ENCODE data around the gene INPP5J.
"Not testable (repeated sequence)": the region's sequence is repeated elsewhere in the genome, so short reads cannot be mapped to it uniquely, and the experiment has no call there.

Gene INPP5J

GRCh38 chr22:31122532-31123291 is at the start of gene INPP5J:
TSS of gene INPP5J (plus strand) at chr22:31122966. CDS start at chr22:31123015, 49 bp downstream.
- TF ChIP-seq CTCF (IDR thresholded peaks at IDR 0.05; ENCODE audit: insufficient read depth, low read depth, low read length, missing control alignments), result no peak
- peak within 1 kb of the TSS; percentile 54 for H3K4me3 ChIP-seq (ENCODE audit: low read length)
- DNase-seq (ENCODE audit: low read depth), result peak; percentile 67

- not testable (repeated sequence) for H3K4me3 ChIP-seq (ENCODE audit: low read length); DNase-seq (ENCODE audit: low read depth)
Observed at GRCh38 chr22:31073125-31073524, 49.6 kb upstream of the INPP5J start.

GRCh38 chr22:31073545-31074145 is 49.1 kb upstream of the INPP5J start:
- not testable (repeated sequence) for H3K4me3 ChIP-seq (ENCODE audit: low read length); DNase-seq (ENCODE audit: low read depth)

GRCh38 chr22:31075961-31076360 is 46.8 kb upstream of the INPP5J start:
- TF ChIP-seq CTCF (IDR thresholded peaks at IDR 0.05; ENCODE audit: insufficient read depth, low read depth, low read length, missing control alignments), result no peak
- DNase-seq (ENCODE audit: low read depth), result no peak
- no peak overlapping the region for H3K4me3 ChIP-seq (ENCODE audit: low read length)

- no peak for DNase-seq (ENCODE audit: low read depth)
- TF ChIP-seq CTCF (IDR thresholded peaks at IDR 0.05; ENCODE audit: insufficient read depth, low read depth, low read length, missing control alignments), result no peak
- H3K4me3 ChIP-seq (ENCODE audit: low read length), result no peak overlapping the region
Observed at GRCh38 chr22:31077681-31078080, 45.1 kb upstream of the INPP5J start.

- peak; percentile 51 for DNase-seq (ENCODE audit: low read depth)
- H3K4me3 ChIP-seq (ENCODE audit: low read length), result not testable (repeated sequence)
Observed at GRCh38 chr22:31078389-31078788, 44.4 kb upstream of the INPP5J start.

- DNase-seq (ENCODE audit: low read depth), result no peak
- TF ChIP-seq CTCF (IDR thresholded peaks at IDR 0.05; ENCODE audit: insufficient read depth, low read depth, low read length, missing control alignments), result no peak
- no peak overlapping the region for H3K4me3 ChIP-seq (ENCODE audit: low read length)
Observed at GRCh38 chr22:31079095-31079642, 43.6 kb upstream of the INPP5J start.

- TF ChIP-seq CTCF (IDR thresholded peaks at IDR 0.05; ENCODE audit: insufficient read depth, low read depth, low read length, missing control alignments), result no peak
- H3K4me3 ChIP-seq (ENCODE audit: low read length), result peak overlapping the region; percentile 74
- no peak for DNase-seq (ENCODE audit: low read depth)
Observed at GRCh38 chr22:31080164-31080847, 42.5 kb upstream of the INPP5J start.

Data from epithelial cell of esophagus (primary cell).